HCEC 1CT (cell line): Measurements from ENCODE around the gene GHR.

ENCODE experiments used
- DNase-seq: peaks from one replicate; pipeline ENCODE4 v3.0.0-alpha.2; 2017

Gene GHR

GRCh38 chr5:42467572-42467971 lies 44.3 kb downstream of the GHR start:
- DNase-seq = no peak

GRCh38 chr5:42467981-42468524 lies 44.8 kb downstream of the GHR start:
- no peak for DNase-seq

DNA sequence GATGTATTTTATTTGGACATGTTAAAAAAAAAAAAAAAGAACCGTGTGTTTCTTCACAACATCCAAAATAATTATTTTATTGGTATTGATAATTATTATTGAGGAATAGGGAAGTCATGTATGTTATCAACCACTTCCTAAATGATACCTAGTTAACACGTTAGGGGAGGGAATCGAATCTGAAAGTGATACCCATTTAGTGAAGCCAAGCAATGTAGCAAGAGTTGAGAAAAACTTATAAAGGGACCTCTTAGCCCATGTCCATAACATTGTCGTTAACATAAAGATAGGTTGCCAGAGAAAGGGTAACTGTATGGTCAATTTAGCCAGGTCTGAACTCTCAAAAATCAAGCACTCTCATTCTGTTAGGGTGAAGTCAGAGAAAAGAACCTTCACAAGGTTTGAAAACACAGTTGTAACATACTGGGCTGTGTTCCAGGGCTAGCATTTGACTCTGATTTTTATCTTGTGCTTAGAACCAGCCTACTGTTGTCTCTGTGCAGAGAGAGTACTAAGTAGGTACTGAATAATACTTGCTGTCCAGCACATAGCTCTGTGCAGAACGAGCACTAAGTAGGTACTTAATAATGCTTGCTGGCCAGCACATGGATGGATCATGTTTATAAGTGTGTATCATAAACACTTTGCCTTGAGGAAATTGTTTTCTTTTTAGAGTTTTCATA lies 60.4 kb downstream of the GHR start:
- no peak for DNase-seq

DNA sequence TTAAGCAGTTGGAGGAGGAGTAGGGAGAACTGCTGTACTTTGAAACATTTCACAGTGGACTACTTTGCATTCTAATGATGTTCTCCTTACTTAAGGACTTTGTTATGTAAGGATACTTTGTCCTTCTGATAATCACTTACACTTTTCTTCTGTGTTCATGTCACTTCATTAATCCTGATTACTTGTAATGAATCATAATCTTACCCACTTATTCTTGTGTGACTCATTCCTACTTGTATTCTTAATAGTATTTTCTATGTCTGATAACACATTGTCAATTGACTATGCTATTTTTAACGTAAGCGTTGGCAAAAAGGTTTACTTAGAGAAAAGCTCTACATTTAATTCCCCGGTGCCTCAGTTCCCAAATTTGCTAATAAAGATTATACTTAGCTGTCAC lies 63.8 kb downstream of the GHR start:
- DNase-seq = no peak

- no peak for DNase-seq
These were observed 64.6 kb downstream of the GHR start for GRCh38 chr5:42487821-42488220.

GRCh38 chr5:42490831-42491230 lies 67.6 kb downstream of the GHR start:
- no peak for DNase-seq

DNA sequence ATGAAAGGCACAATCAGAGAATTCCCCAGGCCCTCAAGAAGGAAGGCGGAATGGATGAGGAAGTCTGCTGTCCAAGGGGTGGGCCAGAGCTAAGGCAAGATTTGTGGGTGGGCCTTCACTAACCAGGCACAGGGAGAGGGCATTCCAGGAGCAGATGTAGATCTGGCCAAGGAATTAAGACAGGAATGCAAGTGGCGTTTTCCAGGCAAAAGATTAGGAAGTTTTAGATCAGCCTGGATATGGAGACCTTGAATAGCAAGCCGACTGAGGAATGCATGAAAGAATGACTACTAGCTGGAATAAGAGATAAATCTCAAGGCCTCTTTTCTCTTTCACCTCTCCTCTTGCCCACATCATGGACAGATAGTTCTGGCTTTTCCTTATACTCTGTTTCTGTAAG lies 68.5 kb downstream of the GHR start:
- no peak for DNase-seq

GRCh38 chr5:42492974-42493373 lies 69.7 kb downstream of the GHR start:
- no peak for DNase-seq

GRCh38 chr5:42494414-42494813 lies 71.2 kb downstream of the GHR start:
- no peak for DNase-seq

DNA sequence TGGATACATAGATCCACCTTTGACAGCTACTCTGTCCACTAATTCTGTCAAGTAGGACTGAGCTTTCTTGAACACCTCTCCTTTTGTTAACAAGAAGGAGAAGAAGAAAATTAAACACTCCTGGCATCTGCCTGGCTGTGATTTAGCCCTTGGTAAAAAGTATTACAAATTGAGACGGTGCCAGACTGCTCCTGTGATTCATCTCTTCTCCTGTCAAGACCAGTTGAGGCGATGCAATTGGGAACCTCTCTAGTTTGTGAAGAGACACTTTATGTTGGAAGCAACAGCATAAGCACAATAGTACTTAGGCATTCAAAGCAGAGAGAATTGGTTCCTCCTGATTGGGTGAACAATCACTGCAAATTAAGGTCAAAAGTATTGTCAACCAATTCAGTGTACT lies 72.7 kb downstream of the GHR start:
- no peak for DNase-seq

GRCh38 chr5:42496397-42497156 lies 73.3 kb downstream of the GHR start:
- DNase-seq = no peak

- no peak for DNase-seq
These were observed 74.8 kb downstream of the GHR start for GRCh38 chr5:42498000-42498399.

DNA sequence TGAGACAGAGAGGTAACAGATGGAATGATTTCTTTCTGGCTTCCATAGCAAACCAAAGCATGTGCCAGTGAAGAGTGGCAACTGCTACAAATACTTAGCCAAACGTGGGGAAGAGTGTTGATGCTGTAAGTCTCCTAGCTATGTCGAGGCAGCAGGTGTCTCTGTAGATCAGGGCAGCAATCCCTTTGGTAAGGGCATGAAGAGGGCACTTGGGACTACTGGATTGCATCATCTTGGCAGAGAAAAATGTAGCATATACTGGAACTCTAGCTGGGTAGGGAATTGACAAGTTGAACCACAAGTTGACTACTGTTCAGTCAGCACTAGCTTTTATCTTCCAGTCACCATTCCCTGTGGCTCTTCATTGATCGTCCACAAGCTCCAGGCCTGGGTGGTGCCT lies 75.8 kb downstream of the GHR start:
- DNase-seq = no peak

GRCh38 chr5:42500003-42500599 lies 76.9 kb downstream of the GHR start:
- DNase-seq = no peak

DNA sequence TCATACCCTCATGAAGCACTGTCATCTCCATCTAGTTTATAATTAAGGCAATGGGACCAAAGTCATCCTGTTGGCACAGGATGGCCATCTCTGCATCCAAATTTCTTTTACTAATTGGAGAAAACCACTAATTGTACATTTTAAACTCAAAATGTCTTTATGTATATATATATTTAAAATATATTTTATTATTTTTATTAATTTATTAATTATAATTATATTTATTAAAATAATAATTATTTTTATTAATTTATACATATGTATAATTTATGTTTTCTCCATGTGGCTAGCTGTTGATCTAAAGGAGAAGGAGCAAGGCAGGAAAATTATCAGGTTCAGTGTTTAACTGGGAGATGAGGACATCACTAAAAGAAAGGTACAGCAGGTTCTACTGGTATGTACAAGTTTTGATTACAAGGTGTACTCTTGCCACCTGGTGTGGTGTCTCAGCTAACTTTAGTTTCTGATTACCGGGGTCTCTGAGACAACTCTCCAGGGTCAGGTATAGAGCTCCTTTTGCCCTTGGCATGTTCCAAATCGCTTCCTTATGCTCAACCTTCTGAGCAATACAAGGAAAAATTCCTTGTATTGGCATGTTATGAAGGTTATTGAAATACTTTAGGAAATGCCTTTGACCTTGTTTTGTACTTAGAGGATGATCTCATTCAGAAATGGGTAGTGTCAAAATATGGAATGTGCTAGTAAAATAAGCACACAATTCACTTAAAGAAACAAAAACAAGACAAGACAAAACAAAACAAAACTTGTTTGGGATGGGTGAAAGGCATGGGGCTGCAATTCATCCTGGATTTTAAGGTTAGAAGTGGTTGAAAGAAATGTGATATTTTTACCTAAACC lies 79.6 kb downstream of the GHR start:
- no peak for DNase-seq

DNA sequence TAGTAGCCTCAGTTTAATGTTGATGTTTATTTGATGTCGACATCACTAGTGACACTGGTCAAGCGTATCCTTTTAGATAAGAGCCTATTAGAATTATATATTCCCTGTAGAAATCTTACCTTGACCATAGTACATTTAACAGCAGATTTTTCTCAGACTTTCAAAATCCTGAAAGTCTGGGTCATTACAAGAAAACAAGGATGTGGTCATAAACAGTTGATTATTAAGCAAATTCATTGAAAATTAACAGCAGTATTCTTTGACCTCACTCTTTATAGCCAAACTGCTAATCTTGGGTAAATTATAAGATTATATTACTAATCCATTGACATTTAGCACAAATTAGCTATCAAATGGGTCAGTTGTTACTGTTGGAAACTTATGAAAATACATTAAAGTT lies 83.4 kb downstream of the GHR start:
- no peak for DNase-seq

- no peak for DNase-seq
These were observed 84.3 kb downstream of the GHR start for GRCh38 chr5:42507451-42508097.

DNA sequence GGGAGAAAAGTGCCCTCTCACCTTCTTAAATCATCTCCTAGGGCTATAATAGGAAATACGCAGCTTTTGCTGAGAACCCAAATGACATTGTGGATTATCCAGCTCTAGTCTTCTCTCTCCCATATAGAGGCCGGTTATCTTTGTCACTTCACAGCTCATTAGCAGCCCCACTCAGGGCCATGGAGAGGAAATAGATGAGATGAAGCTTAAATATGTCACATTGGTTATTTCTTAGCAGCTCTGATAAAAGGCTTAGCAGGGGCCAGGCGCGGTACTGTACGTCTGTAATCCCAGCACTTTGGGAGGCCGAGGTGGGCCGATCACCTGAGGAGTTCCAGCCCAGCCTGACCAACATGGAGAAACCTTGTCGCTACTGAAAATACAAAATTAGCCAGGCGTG lies 90.0 kb downstream of the GHR start:
- DNase-seq = no peak

DNA sequence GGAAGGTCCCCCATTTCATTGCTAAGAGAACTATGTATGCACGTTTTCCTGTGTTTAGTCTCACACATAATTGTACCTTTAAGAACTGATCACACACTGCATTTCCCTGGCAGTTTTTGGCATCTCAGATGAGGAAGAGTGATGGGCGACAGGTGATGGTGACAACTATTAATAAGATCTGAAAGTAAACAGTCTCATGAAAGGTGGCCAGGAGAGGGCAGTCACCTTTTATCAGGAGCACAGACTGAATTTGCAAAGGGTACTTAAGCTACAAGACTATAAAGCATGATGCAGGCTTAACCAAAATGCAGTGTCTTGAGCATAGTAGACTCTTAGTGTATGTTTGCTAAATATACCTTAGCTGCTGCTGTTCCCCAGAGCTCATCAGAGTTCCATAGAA lies 91.5 kb downstream of the GHR start:
- no peak for DNase-seq

DNA sequence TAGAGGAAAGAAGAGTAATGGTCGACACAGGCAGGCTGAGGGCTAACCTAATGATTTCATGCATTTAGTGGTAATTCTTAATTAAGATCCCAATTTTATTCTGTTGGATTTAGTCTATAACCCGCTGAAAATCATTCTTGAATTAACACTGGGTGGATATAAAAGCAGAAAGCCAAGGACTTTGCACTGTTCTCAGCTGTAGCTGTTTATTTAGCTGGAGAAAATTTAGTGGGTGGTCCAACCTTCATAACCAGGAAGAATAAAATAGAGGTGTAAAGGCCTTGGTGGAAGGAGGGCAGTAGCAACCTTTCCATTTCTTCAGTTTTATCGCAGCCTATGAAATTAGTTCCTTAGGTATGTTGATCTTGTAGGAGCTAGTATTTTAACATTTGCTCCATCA lies 92.3 kb downstream of the GHR start:
- no peak for DNase-seq

- no peak for DNase-seq
These were observed 93.2 kb downstream of the GHR start for GRCh38 chr5:42516282-42517042.

DNA sequence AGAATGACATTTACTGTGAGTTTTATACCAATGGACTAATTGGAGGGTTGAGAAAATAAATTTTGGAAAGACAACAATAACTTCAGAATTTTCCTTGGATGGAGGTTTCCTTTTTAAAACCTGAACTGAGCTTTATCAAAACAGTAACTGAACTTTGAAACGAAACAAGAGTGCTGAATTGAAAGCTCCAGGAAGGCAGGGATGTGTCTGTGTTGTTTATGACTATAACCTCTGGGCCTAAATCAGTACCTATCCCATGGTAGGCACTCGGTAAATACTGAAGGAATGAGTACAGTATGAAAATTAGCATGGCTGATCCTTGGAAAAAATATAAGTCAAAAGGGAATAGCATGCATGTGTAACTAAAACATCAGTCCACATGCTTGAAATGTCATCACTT lies 93.9 kb downstream of the GHR start:
- DNase-seq = no peak
